Caco-2 (cell line): ENCODE data around the gene ACSBG1. TPM values are rescaled to one million over a fixed set of nuclear protein-coding genes. Genes with fewer than 3 reads are reported as not detected.

Experiments used
- Bru-seq: library from RNA; stranded (reverse); fragments of 400-500 nt; gene quantifications from one replicate; lab custom pipeline; 2021; lab: Mats Ljungman, UMichigan
- BruChase-seq, 2 experiments: library from RNA; stranded (reverse); fragments of 400-500 nt; gene quantifications; one replicate each; lab custom pipeline; 2021; lab: Mats Ljungman, UMichigan
- BruUV-seq: library from RNA; stranded (reverse); fragments of 400-500 nt; replicated peaks from 2 replicates; lab custom pipeline; 2021; lab: Mats Ljungman, UMichigan
- CTCF ChIA-PET: fragments of 300-600 bp; sonication (Branson Sonifier 250); formaldehyde crosslinking; loops from one replicate; lab custom pipeline; 2022; ENCODE audit warnings: antibody characterized with exemption; lab: Charles Lee
- POLR2A ChIA-PET: fragments of 300-600 bp; sonication (Branson Sonifier 250); formaldehyde crosslinking; loops from one replicate; lab custom pipeline; 2022; ENCODE audit warnings: antibody characterized with exemption; lab: Charles Lee
- DNase-seq, 2 experiments: peaks; one replicate each; pipeline versions ENCODE4 v3.0.0 to v3.0.0-alpha.2; 2020 to 2022
- H3K27me3 ChIP-seq: replicated peaks from 2 replicates; pipeline ENCODE4 v1.6.0; 2011; ENCODE audit warnings: low read length; ENCODE audit not compliant: control insufficient read depth, insufficient read depth
- H3K36me3 ChIP-seq: 2 replicates; pipeline ENCODE4 v1.5.1; 2011; ENCODE audit warnings: low read length; ENCODE audit not compliant: control insufficient read depth, insufficient read depth
- H3K4me1 ChIP-seq: fragments of 250-450 bp; sonication (Bioruptor Pico); 2 replicates; pipeline ENCODE4 v1.5.1; 2020; ENCODE audit warnings: mild to moderate bottlenecking
- H3K4me3 ChIP-seq: 2 replicates; pipeline ENCODE4 v1.5.1; 2011; ENCODE audit warnings: low read depth, mild to moderate bottlenecking, control low read depth, low read length
- H3K9me3 ChIP-seq: fragments of 250-450 bp; sonication (Bioruptor Pico); 2 replicates; pipeline ENCODE4 v1.5.1; 2020; ENCODE audit warnings: mild to moderate bottlenecking, moderate library complexity
- H3K27ac Mint-ChIP-seq: one replicate; pipeline ENCODE4 v1.8.0; 2022; ENCODE audit warnings: mixed read lengths; ENCODE audit not compliant: unreplicated experiment
- H3K27me3 Mint-ChIP-seq: one replicate; pipeline ENCODE4 v1.8.0; 2022; ENCODE audit warnings: mixed read lengths; ENCODE audit not compliant: insufficient read depth, unreplicated experiment
- H3K36me3 Mint-ChIP-seq: one replicate; pipeline ENCODE4 v1.8.0; 2022; ENCODE audit warnings: mild to moderate bottlenecking, mixed read lengths; ENCODE audit not compliant: insufficient read depth, unreplicated experiment
- H3K4me1 Mint-ChIP-seq: one replicate; pipeline ENCODE4 v1.8.0; 2022; ENCODE audit warnings: low read depth, mixed read lengths; ENCODE audit not compliant: unreplicated experiment
- H3K4me3 Mint-ChIP-seq: one replicate; pipeline ENCODE4 v1.8.0; 2022; ENCODE audit warnings: mild to moderate bottlenecking, moderate library complexity, mixed read lengths; ENCODE audit not compliant: unreplicated experiment
- H3K9me3 Mint-ChIP-seq: one replicate; pipeline ENCODE4 v1.8.0; 2022; ENCODE audit warnings: mixed read lengths; ENCODE audit not compliant: unreplicated experiment
- intact Hi-C: fragments of 100-400 bp; cut with micrococcal nuclease; formaldehyde crosslinking; loops from one replicate; pipeline ENCODE4 v1.10.0; 2022; ENCODE audit not compliant: unreplicated experiment
- long read RNA-seq: library from polyadenylated mRNA; stranded (forward); transcript quantifications from one replicate; pipeline ENCODE4 v2.0.0, GENCODE V29; 2022
- total RNA-seq: library from RNA; stranded (reverse); gene quantifications from 2 replicates; pipeline ENCODE4 v1.2.3, GENCODE V29; 2022
- TF ChIP-seq, protein P1 (sequence below), 2 experiments: fragments of 200-600 bp in 1 of 2; IDR thresholded peaks; 1 replicate in 1 of 2; 2 replicates in 1 of 2; pipeline versions ENCODE4 v1.5.1 to v1.8.0; 2011 to 2022; ENCODE audit warnings: antibody characterized with exemption in 1 of 2, control low read depth in 1 of 2, inconsistent platforms in 1 of 2, low read depth in 1 of 2, low read length in 1 of 2, mild to moderate bottlenecking in 1 of 2, moderate library complexity in 1 of 2; ENCODE audit not compliant: insufficient read depth in 1 of 2, severe bottlenecking in 1 of 2, unreplicated experiment in 1 of 2

Gene ACSBG1
- not detected in 2 replicates for total RNA-seq
- Bru-seq, nascent RNA: percentile 13 among the genes with signal in this experiment
- BruChase-seq, experiment 1, labeled RNA remaining after a 2-hour chase: percentile 18 among the genes with signal in this experiment
- BruChase-seq, experiment 2, labeled RNA remaining after a 6-hour chase: percentile 16 among the genes with signal in this experiment
- long read RNA-seq: 0 reads

GRCh38 chr15:78234515-78235040, at the start of gene ACSBG1:
ACSBG1 (minus strand) TSS chr15:78234565; CDS start chr15:78234501, 64 bp downstream.
- TF ChIP-seq, protein P1, sequence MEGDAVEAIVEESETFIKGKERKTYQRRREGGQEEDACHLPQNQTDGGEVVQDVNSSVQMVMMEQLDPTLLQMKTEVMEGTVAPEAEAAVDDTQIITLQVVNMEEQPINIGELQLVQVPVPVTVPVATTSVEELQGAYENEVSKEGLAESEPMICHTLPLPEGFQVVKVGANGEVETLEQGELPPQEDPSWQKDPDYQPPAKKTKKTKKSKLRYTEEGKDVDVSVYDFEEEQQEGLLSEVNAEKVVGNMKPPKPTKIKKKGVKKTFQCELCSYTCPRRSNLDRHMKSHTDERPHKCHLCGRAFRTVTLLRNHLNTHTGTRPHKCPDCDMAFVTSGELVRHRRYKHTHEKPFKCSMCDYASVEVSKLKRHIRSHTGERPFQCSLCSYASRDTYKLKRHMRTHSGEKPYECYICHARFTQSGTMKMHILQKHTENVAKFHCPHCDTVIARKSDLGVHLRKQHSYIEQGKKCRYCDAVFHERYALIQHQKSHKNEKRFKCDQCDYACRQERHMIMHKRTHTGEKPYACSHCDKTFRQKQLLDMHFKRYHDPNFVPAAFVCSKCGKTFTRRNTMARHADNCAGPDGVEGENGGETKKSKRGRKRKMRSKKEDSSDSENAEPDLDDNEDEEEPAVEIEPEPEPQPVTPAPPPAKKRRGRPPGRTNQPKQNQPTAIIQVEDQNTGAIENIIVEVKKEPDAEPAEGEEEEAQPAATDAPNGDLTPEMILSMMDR (IDR thresholded peaks at IDR 0.05; ENCODE audit: insufficient read depth in 1 of 2, low read depth in 1 of 2, low read length in 1 of 2, severe bottlenecking in 1 of 2, unreplicated experiment in 1 of 2): no peak
- Mint-ChIP-seq H3K4me3 (no peak within 1 kb of the TSS), H3K27ac (no peak within 1 kb of the TSS), H3K9me3 (no peaks in the 10 kb centered on the region), H3K36me3 (no peaks in the 10 kb centered on the region), H3K27me3 (peaks cover 6% of the 10 kb centered on the region), H3K4me1 (no peaks in the 10 kb centered on the region)
- H3K27me3 ChIP-seq: no peaks in the 10 kb centered on the region
- no peaks in the 10 kb centered on the region for H3K9me3 ChIP-seq
- H3K4me3 ChIP-seq: no peak within 1 kb of the TSS
- POLR2A ChIA-PET: no interaction called here
- no peak for DNase-seq
- no peaks in the 10 kb centered on the region for H3K4me1 ChIP-seq
- CTCF ChIA-PET: interaction anchor here (0.5 to 1.1 kb wide), 2 partner anchors 39 to 381 kb away, joined by 3 read pairs; no protein-coding TSS in a partner anchor
- no TSS peak for BruUV-seq
- no peaks in the 10 kb centered on the region for H3K36me3 ChIP-seq
- intact Hi-C loops: no loop called here

DNA sequence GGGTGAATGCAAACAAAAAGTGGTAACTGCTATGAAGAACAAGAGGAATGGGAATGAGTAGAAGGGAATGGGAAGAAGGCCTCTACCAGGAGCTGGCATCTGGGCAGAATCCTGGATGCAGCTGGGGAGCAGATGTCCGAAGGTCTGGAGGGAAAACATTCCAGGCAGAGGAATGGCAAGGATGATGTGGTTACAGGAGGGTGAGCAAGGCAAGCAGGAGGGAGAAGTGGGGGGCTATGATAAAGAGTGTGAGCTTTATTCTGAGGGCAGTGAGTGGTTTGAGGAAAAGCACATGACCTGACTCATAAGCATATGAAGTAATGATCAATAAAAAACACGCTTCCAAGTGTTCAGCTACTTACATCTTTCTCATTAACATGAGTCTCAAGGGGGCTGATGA, 48.0 kb upstream of the ACSBG1 start:
- Mint-ChIP-seq H3K27ac (no peak overlapping the region), H3K27me3 (no peaks in the 10 kb centered on the region), H3K4me3 (no peak overlapping the region), H3K4me1 (no peaks in the 10 kb centered on the region), H3K36me3 (peaks cover 16% of the 10 kb centered on the region), H3K9me3 (no peaks in the 10 kb centered on the region)
- H3K4me1 ChIP-seq: no peaks in the 10 kb centered on the region
- BruUV-seq: no TSS peak
- H3K27me3 ChIP-seq: no peaks in the 10 kb centered on the region
- no peak for DNase-seq
- ChIA-PET CTCF (no interaction called here), POLR2A (interaction anchor here (0.6 kb wide), 2 partner anchors 295 to 673 kb away, joined by 3 to 9 read pairs; no protein-coding TSS in a partner anchor)
- no peaks in the 10 kb centered on the region for H3K9me3 ChIP-seq
- no peak overlapping the region for H3K4me3 ChIP-seq
- no peaks in the 10 kb centered on the region for H3K36me3 ChIP-seq
- TF ChIP-seq, protein P1 (IDR thresholded peaks at IDR 0.05; ENCODE audit: insufficient read depth in 1 of 2, low read depth in 1 of 2, low read length in 1 of 2, severe bottlenecking in 1 of 2, unreplicated experiment in 1 of 2): no peak
- intact Hi-C loops: no loop called here

DNA sequence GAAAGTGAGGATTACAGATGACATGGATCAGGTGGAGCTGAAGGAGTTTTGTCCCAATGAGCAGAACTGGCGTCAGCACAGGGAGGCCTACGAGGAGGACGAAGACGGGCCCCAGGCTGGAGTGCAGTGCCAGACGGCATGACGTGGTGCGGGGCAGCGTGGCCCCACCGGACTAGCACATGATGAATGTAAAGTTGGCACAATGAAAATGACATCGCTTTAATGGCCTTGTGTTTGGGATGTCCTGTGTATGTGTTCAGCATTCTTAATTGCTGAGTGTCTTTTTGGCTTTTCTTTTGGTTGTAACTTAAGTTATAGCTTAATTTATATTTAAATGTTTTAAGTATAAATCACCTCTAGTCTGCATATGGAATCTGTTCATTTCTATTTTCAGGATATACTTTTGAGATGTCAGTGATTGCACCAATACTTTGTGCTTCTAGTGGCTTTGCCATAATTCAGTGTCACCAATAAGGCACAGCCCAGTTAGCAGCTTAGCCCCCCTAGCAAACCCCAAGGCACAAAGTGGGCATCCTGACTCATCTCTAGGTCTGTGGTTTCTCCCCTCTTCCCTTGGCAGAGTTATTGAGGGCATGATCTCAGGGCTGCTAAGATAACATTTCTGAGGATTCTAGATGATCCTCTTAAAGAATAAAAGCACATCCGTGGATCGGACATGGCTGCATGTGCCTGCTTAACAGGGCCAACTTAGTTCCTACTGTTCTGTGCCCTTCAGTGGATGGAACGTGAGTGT, 46.1 kb upstream of the ACSBG1 start:
- ChIA-PET CTCF (no interaction called here), POLR2A (no interaction called here)
- Histone ChIP-seq H3K27me3 (no peaks in the 10 kb centered on the region), H3K4me3 (no peak overlapping the region), H3K4me1 (0 out of 2 replicates have a peak, but pooled peaks cover 3% of the 10 kb centered on the region), H3K9me3 (no peaks in the 10 kb centered on the region), H3K36me3 (no peaks in the 10 kb centered on the region)
- Mint-ChIP-seq H3K9me3 (no peaks in the 10 kb centered on the region), H3K4me3 (no peak overlapping the region), H3K36me3 (peaks cover 4% of the 10 kb centered on the region), H3K4me1 (no peaks in the 10 kb centered on the region), H3K27ac (no peak overlapping the region), H3K27me3 (no peaks in the 10 kb centered on the region)
- DNase-seq: no peak
- intact Hi-C loops: no loop called here
- TF ChIP-seq, protein P1 (IDR thresholded peaks at IDR 0.05; ENCODE audit: insufficient read depth in 1 of 2, low read depth in 1 of 2, low read length in 1 of 2, severe bottlenecking in 1 of 2, unreplicated experiment in 1 of 2): no peak
- no TSS peak for BruUV-seq
